ENCODE data around the gene TNS2. TPM values are rescaled to one million over a fixed set of nuclear protein-coding genes. Genes with fewer than 3 reads are reported as not detected.

Gene TNS2
- total RNA-seq, 2 donors from 2014 or later: 76.2 to 153 TPM

GRCh38 chr12:53051058-53051880 lies 1.4 kb downstream of the TNS2 start:
- peaks cover 18% of the 10 kb centered on the region for H3K36me3 ChIP-seq
- H3K27ac ChIP-seq: peak overlapping the region; percentile 99 to 100
- peak; percentile 94 for DNase-seq (ENCODE audit: low spot score)
- TF ChIP-seq CTCF (IDR thresholded peaks at IDR 0.05): peak in 1 of 2 donors; percentile 16
- H3K27me3 ChIP-seq: no peaks in the 10 kb centered on the region
- H3K4me3 ChIP-seq: peak overlapping the region; percentile 74 to 78
- peaks cover 0 to 90% of the 10 kb centered on the region in 2 donors for H3K4me1 ChIP-seq
- H3K9me3 ChIP-seq: no peaks in the 10 kb centered on the region

GRCh38 chr12:53051881-53052412 lies 2.1 kb downstream of the TNS2 start:
- Histone ChIP-seq H3K9me3 (no peaks in the 10 kb centered on the region), H3K27me3 (no peaks in the 10 kb centered on the region), H3K4me3 (peak overlapping the region; percentile 74 to 78), H3K27ac (peak overlapping the region; percentile 99 to 100), H3K36me3 (peaks cover 25% of the 10 kb centered on the region), H3K4me1 (peaks cover 0 to 89% of the 10 kb centered on the region in 2 donors)
- TF ChIP-seq CTCF (IDR thresholded peaks at IDR 0.05): no peak
- no peak for DNase-seq (ENCODE audit: low spot score)

GRCh38 chr12:53052419-53053217 lies 2.8 kb downstream of the TNS2 start:
- Histone ChIP-seq H3K9me3 (no peaks in the 10 kb centered on the region), H3K4me1 (peaks cover 0 to 93% of the 10 kb centered on the region in 2 donors), H3K4me3 (peak overlapping the region; percentile 74 to 78), H3K27me3 (no peaks in the 10 kb centered on the region), H3K27ac (peak overlapping the region; percentile 99 to 100), H3K36me3 (peaks cover 31% of the 10 kb centered on the region)
- TF ChIP-seq CTCF (IDR thresholded peaks at IDR 0.05): no peak
- DNase-seq (ENCODE audit: low spot score): peak; percentile 92

DNA sequence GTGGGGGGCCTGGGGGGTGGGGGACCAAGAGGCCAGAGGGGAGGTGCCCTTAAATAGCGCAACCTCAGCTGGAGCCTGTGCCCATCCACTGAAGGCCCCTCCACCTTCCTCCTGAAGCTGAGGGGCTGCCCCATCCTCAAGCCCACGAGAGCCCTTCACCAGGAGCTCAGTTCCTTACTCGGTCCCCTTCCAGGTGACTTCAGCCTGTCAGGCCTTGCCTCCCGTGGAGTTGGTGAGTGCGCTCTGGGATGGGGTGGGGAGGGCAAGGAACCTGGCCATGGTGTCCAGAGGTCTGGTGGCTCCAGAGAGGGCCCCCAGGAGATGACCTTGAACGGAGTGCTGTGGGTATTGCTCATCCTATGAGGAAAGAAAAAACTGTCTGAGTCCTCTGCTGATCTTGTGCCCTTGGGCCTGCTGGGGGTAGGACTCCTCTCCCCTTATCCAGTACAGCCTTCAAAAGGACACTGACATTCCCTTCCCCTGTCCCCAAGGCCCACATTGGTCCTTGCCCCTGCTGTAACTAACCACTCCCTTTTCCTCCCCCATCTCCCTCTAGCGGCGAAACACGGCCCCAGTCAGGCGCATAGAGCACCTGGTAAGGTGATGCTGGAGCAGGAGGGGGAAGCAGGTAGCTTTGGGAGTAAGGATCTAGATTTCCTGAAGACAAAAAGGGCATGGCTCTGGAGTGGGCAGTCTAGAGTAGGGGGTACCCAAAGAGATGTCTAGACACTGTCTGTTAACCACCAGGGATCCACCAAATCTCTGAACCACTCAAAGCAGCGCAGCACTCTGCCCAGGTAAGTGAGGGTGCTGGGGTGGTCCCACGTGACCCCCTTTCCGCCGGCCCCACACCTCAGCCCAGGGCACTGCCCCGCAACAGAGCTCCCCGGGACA lies 3.6 kb downstream of the TNS2 start:
- Histone ChIP-seq H3K4me3 (peak overlapping the region; percentile 48 to 78), H3K9me3 (no peaks in the 10 kb centered on the region), H3K27ac (peak overlapping the region; percentile 99 to 100), H3K4me1 (peaks cover 0 to 91% of the 10 kb centered on the region in 2 donors), H3K27me3 (no peaks in the 10 kb centered on the region), H3K36me3 (peaks cover 40% of the 10 kb centered on the region)
- TF ChIP-seq CTCF (IDR thresholded peaks at IDR 0.05): peak; percentile 51 to 75
- DNase-seq (ENCODE audit: low spot score): no peak

All from right atrium auricular region (tissue), 2 donors.